Placental epithelial cell (primary cell): Measurements from ENCODE around the gene SPANXD. TPM values are rescaled to one million over a fixed set of nuclear protein-coding genes. Genes with fewer than 3 reads are reported as not detected.

Experiments used
- total RNA-seq: library from RNA; depleted of rRNA; stranded (reverse); fragments of >200 nt; gene quantifications from 2 replicates; pipeline ENCODE4 v1.2.3, GENCODE V29; 2012

SPANXD gene, protein sequence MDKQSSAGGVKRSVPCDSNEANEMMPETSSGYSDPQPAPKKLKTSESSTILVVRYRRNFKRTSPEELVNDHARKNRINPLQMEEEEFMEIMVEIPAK
- total RNA-seq: not detected in 2 replicates

DNA sequence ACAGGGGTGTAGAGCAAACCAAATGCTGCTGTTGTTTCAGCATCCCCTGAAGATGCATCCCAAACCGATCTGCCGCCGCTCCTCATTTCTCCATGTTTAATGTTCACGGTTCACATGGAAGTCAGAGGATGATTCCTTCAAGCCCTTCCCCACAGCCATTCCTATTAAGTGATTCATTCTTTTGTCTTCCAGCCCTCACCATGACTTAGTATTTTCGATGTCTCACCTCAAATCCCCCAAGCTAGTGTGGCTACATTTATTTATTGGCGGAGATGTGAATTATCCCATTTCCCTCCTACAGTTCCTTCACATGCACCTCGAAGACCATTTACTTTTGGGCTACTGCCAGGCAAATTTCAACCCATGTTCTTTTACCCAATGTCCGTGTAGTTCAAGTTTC is at the start of gene SPANXD:
SPANXD (minus strand) TSS at position 101 of the 400 bp plus-strand sequence. CDS start 334 bp downstream, outside the sequence.

Other genes starting within 250 kb of the SPANXD start
- gene SPANXA1, start 114.0 kb downstream of the SPANXD start, total RNA-seq: not detected in 2 replicates
- not detected in 2 replicates for gene SPANXA2, start 109.0 kb downstream of the SPANXD start, total RNA-seq
- not detected in 2 replicates for gene MAGEC3, start 139.6 kb upstream of the SPANXD start, total RNA-seq
- not detected in 2 replicates for gene MAGEC1, start 205.2 kb upstream of the SPANXD start, total RNA-seq